ENCODE data around the gene GNAT1. TPM values are rescaled to one million over a fixed set of nuclear protein-coding genes. Genes with fewer than 3 reads are reported as not detected.

GNAT1 gene
- total and polyA plus RNA-seq, 2 of the 13 experiments (the other 11 are each of a cell fraction or from before 2014, with no cell fraction given) = 0.15 TPM; not detected in 1

GRCh38 chr3:50245831-50246516 is 54.6 kb downstream of the GNAT1 start (continued):
- TF ChIP-seq ETV6 (CRISPR knock-in tag; conservative IDR thresholded peaks at IDR 0.05) (no peak), ZNF792 (CRISPR knock-in tag; IDR thresholded peaks at IDR 0.05) (peak; percentile 57; the same call in 1 of the 2 replicates), ZNF549 (CRISPR knock-in tag; IDR thresholded peaks at IDR 0.05) (no peak), GZF1 (CRISPR knock-in tag; IDR thresholded peaks at IDR 0.05) (0 out of 2 replicates have a peak, but pooled peaks have one; percentile 41), ISL2 (CRISPR knock-in tag; IDR thresholded peaks at IDR 0.05) (no peak), MYC (CRISPR knock-in tag; IDR thresholded peaks at IDR 0.05; ENCODE audit: borderline replicate concordance) (peak; percentile 62; the same call in 1 of the 2 replicates), ZNF280B (CRISPR knock-in tag; IDR thresholded peaks at IDR 0.05; ENCODE audit: borderline replicate concordance) (peak; percentile 43; the same call in 1 of the 2 replicates), ZNF558 (CRISPR knock-in tag; IDR thresholded peaks at IDR 0.05; ENCODE audit: borderline replicate concordance) (no peak), HIC2 (CRISPR knock-in tag; IDR thresholded peaks at IDR 0.05; ENCODE audit: low read depth) (no peak), IRF9 (CRISPR knock-in tag; IDR thresholded peaks at IDR 0.05; ENCODE audit: borderline replicate concordance) (0 out of 2 replicates have a peak, but pooled peaks have one; percentile 44), FOXK1 (CRISPR knock-in tag; IDR thresholded peaks at IDR 0.05; ENCODE audit: borderline replicate concordance, low read depth) (peak; percentile 31; the same call in 1 of the 2 replicates), TBX3 (IDR thresholded peaks at IDR 0.05; ENCODE audit: borderline replicate concordance) (no peak), NFE2L2 (IDR thresholded peaks at IDR 0.05; ENCODE audit: low read length) (no peak), SMARCC2 (IDR thresholded peaks at IDR 0.05) (no peak), ZNF484 (CRISPR knock-in tag; IDR thresholded peaks at IDR 0.05; ENCODE audit: borderline replicate concordance, low read depth) (no peak), BCL6 (CRISPR knock-in tag; IDR thresholded peaks at IDR 0.05) (peak; percentile 37; the same call in 1 of the 2 replicates), ZNF652 (CRISPR knock-in tag; IDR thresholded peaks at IDR 0.05; ENCODE audit: borderline replicate concordance, low read depth) (no peak), TFAP4 (IDR thresholded peaks at IDR 0.05; ENCODE audit: borderline replicate concordance, low read depth) (0 out of 2 replicates have a peak, but pooled peaks have one; percentile 9)

Data from HepG2 (cell line).